K562 (cell line): Measurements from ENCODE around the gene PRXL2A. TPM values are rescaled to one million over a fixed set of nuclear protein-coding genes. Genes with fewer than 3 reads are reported as not detected.

ENCODE experiments used
- polyA plus RNA-seq, 8 experiments: library from polyadenylated mRNA; depleted of rRNA in 4 of 8; stranded (reverse) in 5 of 8; unstranded in 3 of 8; fragments of >200 nt; fragmentation: Nextera tagmentation in 2 of 8; fragmentation: Illumina TruSeq in 1 of 8; extraction: Ambion mirVana in 2 of 8; extraction: Trizol in 1 of 8; gene quantifications; 2 replicates each; pipeline versions ENCODE4 v1.2.1 to v1.2.3, GENCODE V29; 2011 to 2014; ENCODE audit warnings: inconsistent platforms in 1 of 8, missing spikeins in 1 of 8
- total RNA-seq, 7 experiments: library from RNA; depleted of rRNA in 6 of 7; stranded (reverse); fragments of >200 nt in 6 of 7; fragmentation: Illumina TruSeq in 2 of 7; extraction: Trizol in 2 of 7; gene quantifications; 2 replicates each; pipeline versions ENCODE4 v1.2.1 to v1.2.3, GENCODE V29; 2011 to 2021; ENCODE audit warnings: low replicate concordance in 1 of 7

The PRXL2A gene
- total and polyA plus RNA-seq, 9 of the 15 experiments (the other 6 are each of a cell fraction or from before 2014, with no cell fraction given) = 0.14 to 1.2 (median 0.75) TPM

Other genes starting within 250 kb of the PRXL2A start
- gene ANXA11, start 203.0 kb upstream of the PRXL2A start, total RNA-seq (2014; rRNA removed) = 109 and 153 TPM in 2 replicates
- gene ANXA11, start 203.0 kb upstream of the PRXL2A start, total RNA-seq (2014; rRNA removed; fragmentation: Illumina TruSeq; extraction: Trizol) = 107 and 116 TPM in 2 replicates
- gene ANXA11, start 203.0 kb upstream of the PRXL2A start, total RNA-seq (2015; rRNA removed; fragmentation: Illumina TruSeq; extraction: Trizol) = 148 and 173 TPM in 2 replicates
- gene ANXA11, start 203.0 kb upstream of the PRXL2A start, total RNA-seq (2021) = 182 and 201 TPM in 2 replicates
- 110 and 146 TPM in 2 replicates for gene ANXA11, start 203.0 kb upstream of the PRXL2A start, polyA plus RNA-seq (2011; rRNA removed)
- 212 and 243 TPM in 2 replicates for gene ANXA11, start 203.0 kb upstream of the PRXL2A start, polyA plus RNA-seq (2014; fragmentation: Illumina TruSeq; extraction: Trizol)
- gene ANXA11, start 203.0 kb upstream of the PRXL2A start, polyA plus RNA-seq (2014; fragmentation: Nextera tagmentation; extraction: Ambion mirVana) = 10 to 100 TPM; 43.6 to 70.0 TPM
- gene ANXA11, start 203.0 kb upstream of the PRXL2A start, polyA plus RNA-seq (2014; rRNA removed) = 95.7 and 97.6 TPM in 2 replicates
- gene MAT1A, start 118.9 kb upstream of the PRXL2A start, total RNA-seq (2014; rRNA removed) = 0.05 and 0.12 TPM in 2 replicates
- 0.15 TPM in 1 of 2 replicates, not detected in the other for gene MAT1A, start 118.9 kb upstream of the PRXL2A start, total RNA-seq (2014; rRNA removed; fragmentation: Illumina TruSeq; extraction: Trizol)
- 0.11 and 0.26 TPM in 2 replicates for gene MAT1A, start 118.9 kb upstream of the PRXL2A start, total RNA-seq (2015; rRNA removed; fragmentation: Illumina TruSeq; extraction: Trizol)
- 0.24 and 0.42 TPM in 2 replicates for gene MAT1A, start 118.9 kb upstream of the PRXL2A start, total RNA-seq (2021)
- gene MAT1A, start 118.9 kb upstream of the PRXL2A start, polyA plus RNA-seq (2011; rRNA removed) = 0.03 and 0.04 TPM in 2 replicates
- 0.03 TPM in 1 of 2 replicates, not detected in the other for gene MAT1A, start 118.9 kb upstream of the PRXL2A start, polyA plus RNA-seq (2014; fragmentation: Illumina TruSeq; extraction: Trizol)
- gene MAT1A, start 118.9 kb upstream of the PRXL2A start, polyA plus RNA-seq (2014; fragmentation: Nextera tagmentation; extraction: Ambion mirVana) = not detected
- gene MAT1A, start 118.9 kb upstream of the PRXL2A start, polyA plus RNA-seq (2014; rRNA removed) = 0.19 and 0.30 TPM in 2 replicates
- gene DYDC1, start 51.8 kb upstream of the PRXL2A start, total RNA-seq (2014; rRNA removed) = not detected in 2 replicates
- not detected in 2 replicates for gene DYDC1, start 51.8 kb upstream of the PRXL2A start, total RNA-seq (2014; rRNA removed; fragmentation: Illumina TruSeq; extraction: Trizol)
- not detected in 2 replicates for gene DYDC1, start 51.8 kb upstream of the PRXL2A start, total RNA-seq (2015; rRNA removed; fragmentation: Illumina TruSeq; extraction: Trizol)
- not detected in 2 replicates for gene DYDC1, start 51.8 kb upstream of the PRXL2A start, total RNA-seq (2021)
- gene DYDC1, start 51.8 kb upstream of the PRXL2A start, polyA plus RNA-seq (2011; rRNA removed) = not detected in 2 replicates
- gene DYDC1, start 51.8 kb upstream of the PRXL2A start, polyA plus RNA-seq (2014; fragmentation: Illumina TruSeq; extraction: Trizol) = not detected in 2 replicates
- gene DYDC1, start 51.8 kb upstream of the PRXL2A start, polyA plus RNA-seq (2014; fragmentation: Nextera tagmentation; extraction: Ambion mirVana) = not detected
- not detected in 2 replicates for gene DYDC1, start 51.8 kb upstream of the PRXL2A start, polyA plus RNA-seq (2014; rRNA removed)
- gene DYDC2, start 51.8 kb upstream of the PRXL2A start, total RNA-seq (2014; rRNA removed) = 0.12 TPM in 1 of 2 replicates, not detected in the other
- 0.11 TPM in 1 of 2 replicates, not detected in the other for gene DYDC2, start 51.8 kb upstream of the PRXL2A start, total RNA-seq (2014; rRNA removed; fragmentation: Illumina TruSeq; extraction: Trizol)
- 0.11 TPM in 1 of 2 replicates, not detected in the other for gene DYDC2, start 51.8 kb upstream of the PRXL2A start, total RNA-seq (2015; rRNA removed; fragmentation: Illumina TruSeq; extraction: Trizol)
- not detected in 2 replicates for gene DYDC2, start 51.8 kb upstream of the PRXL2A start, total RNA-seq (2021)
- not detected in 2 replicates for gene DYDC2, start 51.8 kb upstream of the PRXL2A start, polyA plus RNA-seq (2011; rRNA removed)
- 0.06 TPM in 1 of 2 replicates, not detected in the other for gene DYDC2, start 51.8 kb upstream of the PRXL2A start, polyA plus RNA-seq (2014; fragmentation: Illumina TruSeq; extraction: Trizol)
- gene DYDC2, start 51.8 kb upstream of the PRXL2A start, polyA plus RNA-seq (2014; fragmentation: Nextera tagmentation; extraction: Ambion mirVana) = under 1 TPM in 1 of 2 experiments, not detected in 1; 0.18 TPM
- 0.34 TPM in 1 of 2 replicates, not detected in the other for gene DYDC2, start 51.8 kb upstream of the PRXL2A start, polyA plus RNA-seq (2014; rRNA removed)
- 22.4 and 33.3 TPM in 2 replicates for gene TSPAN14, start 45.8 kb downstream of the PRXL2A start, total RNA-seq (2014; rRNA removed)
- 19.0 and 23.3 TPM in 2 replicates for gene TSPAN14, start 45.8 kb downstream of the PRXL2A start, total RNA-seq (2014; rRNA removed; fragmentation: Illumina TruSeq; extraction: Trizol)
- 22.5 and 24.4 TPM in 2 replicates for gene TSPAN14, start 45.8 kb downstream of the PRXL2A start, total RNA-seq (2015; rRNA removed; fragmentation: Illumina TruSeq; extraction: Trizol)
- gene TSPAN14, start 45.8 kb downstream of the PRXL2A start, total RNA-seq (2021) = 89.2 and 92.9 TPM in 2 replicates
- 42.9 and 65.1 TPM in 2 replicates for gene TSPAN14, start 45.8 kb downstream of the PRXL2A start, polyA plus RNA-seq (2011; rRNA removed)
- gene TSPAN14, start 45.8 kb downstream of the PRXL2A start, polyA plus RNA-seq (2014; fragmentation: Illumina TruSeq; extraction: Trizol) = 65.0 and 66.6 TPM in 2 replicates
- gene TSPAN14, start 45.8 kb downstream of the PRXL2A start, polyA plus RNA-seq (2014; fragmentation: Nextera tagmentation; extraction: Ambion mirVana) = 1 to 10 TPM; 5.8 to 6.6 TPM
- gene TSPAN14, start 45.8 kb downstream of the PRXL2A start, polyA plus RNA-seq (2014; rRNA removed) = 47.2 and 57.2 TPM in 2 replicates
- 0.29 TPM in 1 of 2 replicates, not detected in the other for gene SH2D4B, start 129.4 kb downstream of the PRXL2A start, total RNA-seq (2014; rRNA removed)
- 0.04 TPM in 1 of 2 replicates, not detected in the other for gene SH2D4B, start 129.4 kb downstream of the PRXL2A start, total RNA-seq (2014; rRNA removed; fragmentation: Illumina TruSeq; extraction: Trizol)
- gene SH2D4B, start 129.4 kb downstream of the PRXL2A start, total RNA-seq (2015; rRNA removed; fragmentation: Illumina TruSeq; extraction: Trizol) = 0.04 TPM in 2 replicates
- 0.13 TPM in 1 of 2 replicates, not detected in the other for gene SH2D4B, start 129.4 kb downstream of the PRXL2A start, total RNA-seq (2021)
- 0.03 TPM in 1 of 2 replicates, not detected in the other for gene SH2D4B, start 129.4 kb downstream of the PRXL2A start, polyA plus RNA-seq (2011; rRNA removed)
- not detected in 2 replicates for gene SH2D4B, start 129.4 kb downstream of the PRXL2A start, polyA plus RNA-seq (2014; fragmentation: Illumina TruSeq; extraction: Trizol)
- gene SH2D4B, start 129.4 kb downstream of the PRXL2A start, polyA plus RNA-seq (2014; fragmentation: Nextera tagmentation; extraction: Ambion mirVana) = under 1 TPM in 1 of 2 experiments, not detected in 1; 0.14 TPM
- not detected in 2 replicates for gene SH2D4B, start 129.4 kb downstream of the PRXL2A start, polyA plus RNA-seq (2014; rRNA removed)